Right hindlimb (tissue), 1 donor: ENCODE results near the gene SRRD.

Source experiments
- DNase-seq: peaks from one replicate; pipeline ENCODE4 v3.0.0-alpha.2; 2018

Gene SRRD

DNA sequence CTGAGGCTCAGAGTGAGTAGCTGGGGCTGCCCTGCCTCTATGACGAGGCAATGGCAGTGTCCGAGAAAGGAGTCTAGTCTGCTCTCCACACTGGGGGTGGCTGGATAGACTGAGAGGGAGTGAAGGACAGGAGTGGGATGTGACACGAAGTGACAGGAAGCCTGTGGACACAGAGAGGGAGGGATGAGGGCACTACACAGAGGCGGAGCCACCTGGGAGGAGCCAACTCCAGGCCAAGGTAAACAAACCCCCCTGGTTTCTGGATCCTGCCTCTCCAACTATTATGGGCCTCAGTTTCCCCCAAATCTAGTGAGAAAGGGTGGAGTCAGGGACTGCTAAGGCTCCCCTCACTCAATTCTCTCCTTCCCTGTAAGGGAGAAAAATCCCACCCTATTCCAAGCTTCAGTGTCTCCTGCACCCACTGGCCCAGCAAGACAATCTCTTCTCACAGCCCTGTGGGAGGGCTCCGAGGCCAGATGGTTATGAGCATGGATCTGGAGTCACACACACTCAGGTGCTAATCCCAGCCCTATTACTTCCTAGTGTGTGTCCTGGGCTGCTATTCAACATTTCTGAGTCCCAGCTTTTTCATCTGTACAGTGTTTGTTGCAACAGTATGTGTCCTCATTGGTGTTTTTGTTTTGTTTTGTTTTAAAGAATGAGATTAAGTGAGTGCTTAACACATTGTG lies 29.7 kb upstream of the SRRD start:
- no peak for DNase-seq

DNA sequence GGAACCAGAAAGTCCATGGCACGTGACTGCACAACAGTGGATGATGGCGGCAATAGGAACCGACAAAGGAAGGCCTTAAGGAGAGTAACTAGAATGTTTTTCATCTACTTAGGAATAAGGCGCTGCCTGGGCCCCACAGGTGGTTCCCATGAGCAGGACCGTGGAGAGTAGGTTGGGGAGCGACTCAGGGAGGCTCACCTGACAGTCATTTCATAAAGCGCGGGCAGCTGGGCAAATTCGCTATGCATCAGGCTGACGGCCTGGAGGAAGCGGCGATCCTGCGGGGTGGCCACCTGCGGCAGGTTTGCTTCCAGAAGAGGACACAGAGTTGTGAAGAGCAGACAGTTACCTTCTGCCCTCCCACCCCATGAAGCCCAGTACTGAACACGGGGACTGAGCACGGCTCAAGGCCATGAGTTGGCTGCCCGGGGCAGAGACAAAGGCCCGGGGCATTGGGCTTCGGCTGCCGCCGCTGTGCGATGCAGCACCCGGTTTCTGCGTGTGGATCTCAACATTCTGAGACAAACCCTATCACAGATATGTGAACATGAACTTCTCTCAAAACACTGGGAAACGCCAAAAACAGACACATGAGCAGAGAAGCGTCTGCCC lies 25.9 kb upstream of the SRRD start:
- no peak for DNase-seq

- no peak for DNase-seq
Observed at GRCh38 chr22:26460202-26460601, 23.5 kb upstream of the SRRD start.

GRCh38 chr22:26461188-26461810 lies 22.4 kb upstream of the SRRD start:
- DNase-seq: peak; percentile 60

- DNase-seq: no peak
Observed at GRCh38 chr22:26462051-26462450, 21.6 kb upstream of the SRRD start.

GRCh38 chr22:26462641-26463040 lies 21.0 kb upstream of the SRRD start:
- DNase-seq: no peak

DNA sequence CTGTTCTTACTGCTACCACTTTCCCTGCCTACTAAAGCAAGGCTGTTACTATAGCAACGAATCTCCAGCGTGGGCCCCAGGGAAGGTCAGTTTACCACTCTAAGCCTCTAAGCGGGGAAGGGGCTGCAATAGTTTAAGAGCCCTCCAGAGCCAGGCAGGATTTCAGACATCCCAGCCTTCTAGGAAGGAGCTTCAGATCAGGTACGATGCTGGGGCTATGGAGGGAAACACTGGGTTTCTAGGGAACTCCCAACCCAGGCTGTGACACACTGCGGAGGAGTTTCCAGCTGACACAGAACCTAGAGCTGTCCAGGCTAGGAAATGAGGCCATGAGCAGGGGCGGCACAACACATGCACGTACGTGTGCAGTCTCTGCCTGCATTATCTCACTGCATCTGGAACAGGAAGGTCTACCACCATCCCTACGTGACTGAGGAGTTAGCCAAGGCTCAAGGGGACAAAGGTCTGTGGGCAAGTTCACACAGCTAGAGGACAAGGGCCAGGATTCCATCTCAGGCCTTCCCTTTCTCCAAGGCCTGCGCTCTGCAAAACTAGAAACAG lies 20.5 kb upstream of the SRRD start:
- DNase-seq: peak; percentile 51

GRCh38 chr22:26463688-26464087 lies 20.0 kb upstream of the SRRD start:
- no peak for DNase-seq

DNA sequence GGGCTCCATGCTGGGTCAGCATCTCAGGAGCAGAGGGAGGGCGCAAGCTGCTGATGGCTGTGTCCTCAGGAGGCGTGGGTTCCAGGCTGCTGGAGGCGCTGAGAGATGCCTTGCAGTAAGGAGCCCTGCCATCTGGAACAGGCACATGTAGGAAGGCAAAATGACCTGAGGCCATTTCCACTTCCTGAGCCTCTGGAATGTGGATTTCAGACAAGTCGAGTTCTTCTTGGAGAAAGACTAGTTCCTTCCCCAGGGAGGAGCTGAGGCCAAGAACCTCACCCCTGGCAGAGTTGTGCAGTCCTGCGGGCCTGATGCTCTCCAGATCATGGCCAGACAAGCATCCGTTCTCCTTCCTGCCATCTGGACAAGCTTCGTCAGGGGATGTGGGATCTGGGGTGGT lies 19.4 kb upstream of the SRRD start:
- no peak for DNase-seq

DNA sequence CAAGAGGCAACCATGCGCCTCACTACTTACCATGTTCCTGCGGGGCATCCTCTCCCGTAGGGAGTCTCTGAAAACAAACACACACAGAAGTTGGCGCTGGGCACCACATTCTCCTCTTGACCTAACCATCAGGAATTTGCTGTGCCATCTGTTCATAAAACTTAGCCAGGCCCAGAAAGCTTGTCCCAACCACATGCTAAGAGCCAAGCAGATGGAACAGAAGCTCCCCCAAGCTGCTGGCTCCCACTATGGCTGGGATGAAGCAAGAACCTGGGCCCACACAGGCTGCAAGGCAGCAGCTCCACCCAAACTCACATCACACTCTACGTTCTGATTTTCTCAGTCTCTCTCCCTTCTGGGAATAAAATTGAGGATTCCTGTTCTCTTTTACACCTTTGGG lies 17.5 kb upstream of the SRRD start:
- DNase-seq: no peak

DNA sequence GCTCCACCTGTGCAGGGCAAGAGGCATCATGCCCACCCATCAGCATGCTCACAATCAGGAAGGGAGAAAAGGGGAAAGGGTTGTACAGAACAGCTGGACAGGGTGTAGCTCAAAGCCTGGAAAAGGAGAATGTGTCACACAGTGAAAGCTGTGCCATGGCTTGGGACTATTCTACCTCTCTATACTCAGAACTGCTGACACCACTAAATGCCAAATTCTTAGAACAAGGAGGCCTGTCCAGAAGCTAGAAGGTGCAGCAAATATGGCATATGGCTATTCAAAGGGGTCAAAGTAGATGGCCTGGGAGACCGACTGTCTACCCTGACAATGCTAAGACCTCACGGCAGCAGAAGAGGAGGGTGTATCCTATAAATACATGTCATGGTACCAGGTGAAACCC lies 12.9 kb upstream of the SRRD start:
- no peak for DNase-seq

DNA sequence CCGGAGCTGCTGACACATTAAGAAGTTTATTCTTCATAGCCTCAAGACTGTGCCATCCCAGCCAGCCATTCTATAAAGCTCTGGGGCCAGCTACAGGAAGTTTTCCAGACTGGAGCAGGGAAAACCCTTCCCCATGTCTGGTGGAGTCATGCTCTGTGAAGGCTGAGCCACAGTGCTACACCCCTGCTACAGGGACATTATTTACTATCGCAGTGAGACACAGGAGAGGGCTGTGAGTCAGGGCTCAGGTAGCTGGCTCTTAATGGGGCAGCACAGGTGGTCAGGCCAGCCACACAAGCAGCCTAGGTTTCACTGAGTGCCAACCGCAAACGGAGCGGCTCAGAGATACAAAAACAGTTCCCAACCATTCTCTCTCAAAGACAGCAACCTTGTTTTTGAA lies 12.2 kb upstream of the SRRD start:
- DNase-seq: no peak

- no peak for DNase-seq
Observed at GRCh38 chr22:26474682-26475081, 9.0 kb upstream of the SRRD start.

GRCh38 chr22:26476705-26477340 lies 6.9 kb upstream of the SRRD start:
- no peak for DNase-seq

DNA sequence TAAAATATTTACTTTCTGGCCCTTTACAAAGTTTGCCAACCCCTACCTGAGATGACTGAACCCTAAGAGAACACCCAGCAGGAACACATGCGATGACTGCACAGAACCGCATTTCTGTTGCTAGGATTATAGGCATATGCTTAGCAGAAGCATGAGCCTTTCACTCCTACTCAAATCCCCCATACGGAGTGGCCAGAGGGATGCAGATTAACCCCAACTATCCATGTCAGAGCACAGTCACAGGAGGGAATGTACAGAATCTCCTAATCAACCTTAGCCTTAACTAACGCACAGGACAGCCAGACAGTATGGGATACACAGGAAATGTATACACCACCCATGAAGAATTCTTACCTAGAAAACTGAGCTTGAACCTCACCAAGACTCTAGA lies 6.3 kb upstream of the SRRD start:
- DNase-seq: no peak

- no peak for DNase-seq
Observed at GRCh38 chr22:26479043-26479791, 4.5 kb upstream of the SRRD start.

DNA sequence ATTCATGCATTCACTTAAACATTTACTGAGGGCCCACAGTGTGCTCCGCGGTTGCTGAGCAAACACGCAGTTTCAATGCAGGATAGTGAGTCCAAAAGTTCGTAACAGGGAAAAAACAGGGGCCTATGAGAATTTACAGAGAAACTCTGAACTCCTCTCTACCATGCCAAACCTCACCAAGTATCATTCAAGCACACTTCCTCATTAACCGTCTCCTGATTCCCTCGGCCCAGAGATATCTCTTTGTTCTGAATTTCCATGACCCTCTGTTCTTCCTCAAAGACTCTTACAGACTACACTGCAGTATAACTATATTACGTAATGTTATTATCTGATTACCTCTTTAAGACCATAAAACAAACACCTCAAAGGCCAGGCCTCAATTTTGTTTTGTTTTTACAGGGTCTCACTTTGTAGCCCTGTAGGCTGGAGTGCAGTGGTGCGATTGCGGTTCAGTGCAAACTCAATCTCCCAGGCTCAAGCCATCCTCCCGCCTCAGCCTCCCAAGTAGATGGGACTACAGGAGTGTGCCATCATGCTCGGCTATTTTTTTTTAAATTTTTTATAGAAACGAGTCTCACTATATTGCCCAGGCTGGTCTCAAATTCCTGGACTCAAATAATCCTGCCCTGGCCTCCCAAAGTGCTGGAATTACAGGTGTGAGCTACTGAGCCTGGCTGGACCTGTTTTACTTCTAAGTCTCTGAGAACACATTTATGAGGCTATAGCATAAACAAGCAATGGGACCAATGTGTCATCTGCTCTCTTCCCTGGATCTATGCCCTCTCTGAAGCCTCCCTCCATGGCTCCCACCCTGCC lies 3.7 kb upstream of the SRRD start:
- DNase-seq: no peak

DNA sequence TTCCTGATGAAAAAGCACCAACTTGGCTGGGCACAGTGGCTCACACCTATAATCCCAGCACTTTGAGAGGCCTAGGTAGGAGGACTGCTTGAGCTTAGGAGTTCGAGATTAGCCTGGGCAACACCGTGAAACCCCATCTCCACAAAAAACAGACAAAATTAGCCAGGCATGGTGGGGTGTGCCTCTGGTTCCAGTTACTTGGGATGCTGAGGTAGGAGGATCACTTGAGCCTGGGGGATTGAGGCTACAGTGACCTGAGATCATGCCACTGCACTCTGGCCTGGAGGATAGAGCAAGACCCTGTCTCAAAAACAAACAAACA lies 3.1 kb upstream of the SRRD start:
- DNase-seq: no peak

DNA sequence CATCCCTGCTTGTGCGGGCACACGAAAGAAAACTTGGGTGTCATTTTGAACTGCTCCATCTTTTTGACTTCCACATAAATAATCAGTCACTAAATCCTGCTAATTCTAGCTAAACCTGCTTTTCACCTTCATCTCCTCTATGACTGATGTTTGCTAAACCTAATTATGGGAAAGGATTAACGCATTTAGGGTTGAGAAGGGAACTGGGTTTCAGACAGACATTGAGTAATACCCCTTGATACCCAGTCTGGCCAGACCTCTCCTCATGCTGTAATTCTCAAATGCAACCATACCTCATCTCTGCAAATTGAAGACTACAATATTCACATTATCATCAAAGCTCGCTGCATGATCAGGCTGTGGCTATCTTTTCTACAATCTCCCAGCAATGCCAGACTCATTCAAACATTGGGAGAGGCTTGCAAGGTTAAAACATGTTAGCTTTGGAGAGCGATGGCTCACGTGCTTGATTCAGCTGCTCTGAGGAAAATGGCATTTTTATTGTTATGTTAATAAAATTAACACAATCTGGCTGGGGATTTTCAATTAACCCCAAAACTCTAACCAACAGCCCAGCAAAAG lies 2.5 kb upstream of the SRRD start:
- no peak for DNase-seq

DNA sequence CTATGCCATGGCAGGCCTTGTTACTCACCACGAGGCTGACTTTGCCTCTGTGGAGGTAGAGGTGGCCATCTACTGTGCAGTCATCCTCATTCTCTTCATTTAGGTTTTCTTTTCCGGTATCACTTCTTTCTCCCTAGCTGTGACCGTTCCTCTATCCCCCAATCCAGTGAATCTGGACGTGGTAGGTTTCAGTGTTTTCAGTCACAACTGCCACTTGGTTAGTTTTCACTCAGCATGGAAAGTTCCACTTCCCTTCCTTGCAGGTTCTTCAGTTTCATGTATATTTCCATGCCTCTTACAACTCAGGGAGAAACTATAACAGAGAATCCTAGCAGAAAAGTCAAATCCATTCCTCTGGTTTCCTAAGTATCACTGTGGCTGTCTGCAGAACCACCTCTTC lies 2.0 kb upstream of the SRRD start:
- no peak for DNase-seq

- no peak for DNase-seq
Observed at GRCh38 chr22:26482161-26482560, 1.5 kb upstream of the SRRD start.

GRCh38 chr22:26483043-26483438 lies 636 bp upstream of the SRRD start:
- no peak for DNase-seq
